OCI-M1 (cell line): ENCODE data around the gene KLHL29.

Experiments
- DNase-seq: peaks from one replicate; lab custom pipeline; 2025; lab: John Stamatoyannopoulos, UW

Gene KLHL29

GRCh38 chr2:23616630-23617029 is 231.7 kb downstream of the KLHL29 start:
- DNase-seq, result no peak

- DNase-seq, result no peak
Measured at GRCh38 chr2:23617167-23617810, 232.3 kb downstream of the KLHL29 start.

- no peak for DNase-seq
Measured at GRCh38 chr2:23617811-23618215, 232.8 kb downstream of the KLHL29 start.

GRCh38 chr2:23618265-23618664 is 233.3 kb downstream of the KLHL29 start:
- no peak for DNase-seq

GRCh38 chr2:23618794-23619530 is 234.0 kb downstream of the KLHL29 start:
- DNase-seq, result no peak

- no peak for DNase-seq
Measured at GRCh38 chr2:23619941-23620340, 235.0 kb downstream of the KLHL29 start.

- no peak for DNase-seq
Measured at GRCh38 chr2:23620841-23621341, 235.9 kb downstream of the KLHL29 start.

GRCh38 chr2:23621616-23622015 is 236.6 kb downstream of the KLHL29 start:
- DNase-seq, result no peak

- DNase-seq, result no peak
Measured at GRCh38 chr2:23622466-23622865, 237.5 kb downstream of the KLHL29 start.

GRCh38 chr2:23622966-23623675 is 238.1 kb downstream of the KLHL29 start:
- no peak for DNase-seq

GRCh38 chr2:23624378-23624777 is 239.4 kb downstream of the KLHL29 start:
- DNase-seq, result peak; percentile 66

GRCh38 chr2:23624915-23625314 is 239.9 kb downstream of the KLHL29 start:
- no peak for DNase-seq

- no peak for DNase-seq
Measured at GRCh38 chr2:23625726-23626125, 240.7 kb downstream of the KLHL29 start.

GRCh38 chr2:23626701-23627230 is 241.8 kb downstream of the KLHL29 start:
- DNase-seq, result no peak

- DNase-seq, result no peak
Measured at GRCh38 chr2:23627236-23628009, 242.4 kb downstream of the KLHL29 start.

- no peak for DNase-seq
Measured at GRCh38 chr2:23628926-23629771, 244.2 kb downstream of the KLHL29 start.

GRCh38 chr2:23629772-23630480 is 244.9 kb downstream of the KLHL29 start:
- DNase-seq, result no peak

GRCh38 chr2:23630961-23631360 is 246.0 kb downstream of the KLHL29 start:
- DNase-seq, result no peak

GRCh38 chr2:23631389-23631788 is 246.4 kb downstream of the KLHL29 start:
- DNase-seq, result no peak

GRCh38 chr2:23632386-23632785 is 247.4 kb downstream of the KLHL29 start:
- no peak for DNase-seq
